GM12891 (cell line): ENCODE measurements around the gene PRM1.

ENCODE experiments used
- POLR2A ChIP-seq: IDR thresholded peaks from 2 replicates; pipeline ENCODE4 v1.6.1; 2011; ENCODE audit warnings: low read depth, low read length, control low read depth
- POLR2AphosphoS5 ChIP-seq: IDR thresholded peaks from 2 replicates; pipeline ENCODE4 v1.6.1; 2011; ENCODE audit warnings: low read depth, low read length, control low read depth
- SPI1 ChIP-seq: IDR thresholded peaks from 2 replicates; pipeline ENCODE4 v1.6.1; 2011; ENCODE audit warnings: low read depth, low read length, control low read depth
- TAF1 ChIP-seq: IDR thresholded peaks from 2 replicates; pipeline ENCODE4 v1.6.1; 2011; ENCODE audit warnings: low read depth, low read length, control low read depth

DNA sequence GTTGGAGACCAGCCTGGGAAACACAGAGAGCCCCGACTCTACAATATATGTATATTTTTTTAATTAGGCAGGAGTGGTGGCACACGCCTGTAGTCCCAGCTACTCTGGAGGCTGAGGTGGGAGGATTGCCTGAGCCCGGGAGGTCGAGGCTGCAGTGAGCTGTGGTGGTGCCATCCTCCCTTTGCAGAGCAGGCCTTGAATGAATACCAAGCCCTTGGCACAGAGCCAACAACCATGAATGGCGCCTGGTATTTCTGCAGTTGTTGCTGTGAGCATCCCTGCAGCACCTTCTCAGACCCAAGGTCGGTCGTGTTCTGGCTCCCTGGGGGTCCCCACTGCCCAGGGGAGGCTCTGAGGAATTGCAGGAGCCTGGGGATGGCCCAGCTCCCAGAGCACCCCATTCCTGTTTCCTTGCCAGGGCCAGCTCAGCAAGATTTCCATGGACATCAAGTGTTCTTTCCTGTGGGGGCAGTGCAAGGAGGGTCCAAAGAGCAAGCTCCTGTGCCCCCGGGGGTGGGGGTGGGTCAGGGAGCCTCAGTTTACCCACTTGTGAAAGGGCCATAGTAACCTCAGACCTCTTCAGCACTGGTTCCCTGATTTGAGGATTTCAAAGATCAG, 38.5 kb upstream of the PRM1 start:
- no peak for TF ChIP-seq TAF1
- TF ChIP-seq POLR2AphosphoS5 = no peak
- TF ChIP-seq POLR2A = no peak
- no peak for TF ChIP-seq SPI1
